HepG2 (cell line): ENCODE results near the gene CPT1A. TPM values are rescaled to one million over a fixed set of nuclear protein-coding genes. Genes with fewer than 3 reads are reported as not detected.
A peak's percentile ranks its signal among the peaks of the same experiment; 100 is the strongest.

Experiments used
- ATAC-seq: fragments of 200-7000 bp; cut with Tn5 transposase; 3 replicates; pipeline ENCODE4 v1.9.1; 2020; ENCODE audit warnings: mild to moderate bottlenecking, moderate library complexity
- Bru-seq: library from RNA; stranded (reverse); fragments of 400-500 nt; gene quantifications from one replicate; lab custom pipeline; 2021; lab: Mats Ljungman, UMichigan
- BruChase-seq, 2 experiments: library from RNA; stranded (reverse); fragments of 400-500 nt; gene quantifications; one replicate each; lab custom pipeline; 2021; lab: Mats Ljungman, UMichigan
- BruUV-seq: library from RNA; stranded (reverse); fragments of 400-500 nt; replicated peaks from 2 replicates; lab custom pipeline; 2021; lab: Mats Ljungman, UMichigan
- CTCF ChIA-PET: fragments of 300-600 bp; formaldehyde crosslinking; extraction: SDS; loops from one replicate; lab custom pipeline; 2021; ENCODE audit warnings: low total read pairs, inconsistent platforms, low intra/inter-chr PET ratio; lab: Yijun Ruan, JAX
- POLR2A ChIA-PET: fragments of 350-600 bp; sonication (Branson Sonifier 250); formaldehyde crosslinking; loops from one replicate; lab custom pipeline; 2020; ENCODE audit warnings: antibody characterized with exemption, inconsistent platforms; lab: Yijun Ruan, JAX
- DNase-seq: peaks from one replicate; pipeline ENCODE4 v3.0.0-alpha.2; 2015; ENCODE audit warnings: low spot score
- FAIRE-seq: peaks from 3 replicates; lab custom pipeline; 2011; peaks lifted over from hg19 to GRCh38; lab: Jason Lieb, UNC
- H2AFZ ChIP-seq: one replicate; pipeline ENCODE4 v1.6.1; 2011; ENCODE audit warnings: low read length, inconsistent platforms
- H3K27ac ChIP-seq: fragments of 300-600 bp; 3 replicates; pipeline ENCODE4 v1.8.0; 2011; ENCODE audit warnings: mixed run types, mild to moderate bottlenecking, mixed read lengths, low read length, inconsistent platforms; ENCODE audit not compliant: insufficient read depth; ENCODE audit errors: extremely low read length
- H3K27me3 ChIP-seq, 2 experiments: fragments of 200-600 bp in 1 of 2; 2 replicates in 1 of 2; 3 replicates in 1 of 2; pipeline versions ENCODE4 v1.6.0 to v1.8.0; 2011; ENCODE audit warnings: low read length in 2 of 2, mild to moderate bottlenecking in 2 of 2, moderate library complexity in 2 of 2, inconsistent platforms in 1 of 2; ENCODE audit not compliant: insufficient read depth in 2 of 2, control insufficient read depth in 1 of 2
- H3K36me3 ChIP-seq, 2 experiments: fragments of 200-600 bp in 1 of 2; replicated peaks in 1 of 2; 2 replicates in 1 of 2; 3 replicates in 1 of 2; pipeline versions ENCODE4 v1.5.1 to v1.8.0; 2011; ENCODE audit warnings: low read length in 2 of 2, inconsistent platforms in 1 of 2; ENCODE audit not compliant: insufficient read depth in 2 of 2, control insufficient read depth in 1 of 2
- H3K4me1 ChIP-seq: 2 replicates; pipeline ENCODE4 v1.5.1; 2012; ENCODE audit warnings: low read length, inconsistent platforms; ENCODE audit not compliant: insufficient read depth
- H3K4me2 ChIP-seq: 2 replicates; pipeline ENCODE4 v1.6.0; 2011; ENCODE audit warnings: low read depth, low read length, inconsistent platforms
- H3K4me3 ChIP-seq, 3 experiments: fragments of 200-600 bp in 1 of 3; sonication (generic), shearing (Covaris generic) in 1 of 3; replicated peaks in 1 of 3; 2 replicates each; pipeline ENCODE4 v1.5.1; 2011 to 2016; ENCODE audit warnings: low read length in 3 of 3, inconsistent platforms in 2 of 3, low read depth in 2 of 3, mild to moderate bottlenecking in 2 of 3, control low read depth in 1 of 3, mixed read lengths in 1 of 3; ENCODE audit not compliant: insufficient read depth in 1 of 3
- H3K79me2 ChIP-seq: one replicate; pipeline ENCODE4 v1.6.1; 2011; ENCODE audit warnings: low read length, inconsistent platforms; ENCODE audit not compliant: insufficient read depth
- H3K9ac ChIP-seq: 2 replicates; pipeline ENCODE4 v1.6.0; 2011; ENCODE audit warnings: mild to moderate bottlenecking, low read depth, low read length, inconsistent platforms; ENCODE audit not compliant: insufficient read depth
- H3K9me3 ChIP-seq: 2 replicates; pipeline ENCODE4 v1.5.1; 2012; ENCODE audit warnings: mild to moderate bottlenecking, low read length
- H4K20me1 ChIP-seq: 2 replicates; pipeline ENCODE4 v1.6.0; 2011; ENCODE audit warnings: inconsistent platforms, mild to moderate bottlenecking, low read length, moderate library complexity; ENCODE audit not compliant: insufficient read depth
- BCL3 ChIP-seq: sonication (generic); formaldehyde crosslinking; IDR thresholded peaks from 2 replicates; pipeline ENCODE4 v1.5.1; 2020; ENCODE audit warnings: mild to moderate bottlenecking, missing genetic modification reagents, moderate library complexity
- BCL6 ChIP-seq: IDR thresholded peaks from 2 replicates; pipeline ENCODE4 v1.6.1; 2016; ENCODE audit warnings: missing genetic modification reagents, missing compliant biosample characterization
- CREB3 ChIP-seq: sonication (generic); formaldehyde crosslinking; IDR thresholded peaks from 2 replicates; pipeline ENCODE4 v1.5.0; 2020; ENCODE audit warnings: missing genetic modification reagents
- CREBL2 ChIP-seq: sonication (generic); formaldehyde crosslinking; IDR thresholded peaks from 2 replicates; pipeline ENCODE4 v1.8.1; 2023; ENCODE audit warnings: missing genetic modification reagents, mild to moderate bottlenecking, borderline replicate concordance
- DRAP1 ChIP-seq: IDR thresholded peaks from 2 replicates; pipeline ENCODE4 v1.6.1; 2016; ENCODE audit warnings: missing genetic modification reagents, missing compliant biosample characterization
- GMEB1 ChIP-seq: sonication (generic); formaldehyde crosslinking; IDR thresholded peaks from 2 replicates; pipeline ENCODE4 v1.5.1; 2020; ENCODE audit warnings: missing genetic modification reagents, mild to moderate bottlenecking, borderline replicate concordance
- HMG20B ChIP-seq: conservative IDR thresholded peaks from 2 replicates; pipeline ENCODE4 v1.6.1; 2016; ENCODE audit warnings: missing genetic modification reagents, missing compliant biosample characterization
- PHF21A ChIP-seq: sonication (generic); formaldehyde crosslinking; IDR thresholded peaks from 2 replicates; pipeline ENCODE4 v1.5.0; 2020; ENCODE audit warnings: mild to moderate bottlenecking, missing genetic modification reagents
- ZFY ChIP-seq: sonication (generic); formaldehyde crosslinking; IDR thresholded peaks from 2 replicates; pipeline ENCODE4 v1.4.0; 2020; ENCODE audit warnings: missing genetic modification reagents
- ZNF274 ChIP-seq: sonication (generic); formaldehyde crosslinking; IDR thresholded peaks from 2 replicates; pipeline ENCODE4 v1.5.1; 2020; ENCODE audit warnings: mild to moderate bottlenecking, missing genetic modification reagents
- ZNF382 ChIP-seq: sonication (generic); formaldehyde crosslinking; IDR thresholded peaks from 2 replicates; pipeline ENCODE4 v1.5.0; 2020; ENCODE audit warnings: missing genetic modification reagents, mild to moderate bottlenecking, borderline replicate concordance
- ZNF792 ChIP-seq: IDR thresholded peaks from 2 replicates; pipeline ENCODE4 v1.6.1; 2016
- WGBS: methylation state at CpG from one replicate; pipeline ENCODE4 v1.1.6; 2017; ENCODE audit warnings: low lambda C conversion rate; 5-methylcytosine and 5-hydroxymethylcytosine counted together
- in situ Hi-C: cut with HindIII; loops from 2 replicates; pipeline ENCODE4 v1.10.0; 2017; ENCODE audit warnings: low pct_unique_long_range_greater_than_20kb; ENCODE audit not compliant: extremely low pct_ligation_motif_present
- intact Hi-C: fragments of 100-400 bp; cut with micrococcal nuclease; formaldehyde crosslinking; loops from one replicate; pipeline ENCODE4 v1.10.0; 2022; ENCODE audit not compliant: unreplicated experiment
- long read RNA-seq, 2 experiments: library from RNA in 1 of 2; library from polyadenylated mRNA in 1 of 2; stranded (forward) in 1 of 2; unstranded in 1 of 2; transcript quantifications; one replicate each; pipeline ENCODE4 v2.0.0, GENCODE V29; 2019 to 2022
- polyA minus RNA-seq, 3 experiments: library from RNA; depleted of rRNA, polyadenylated mRNA; stranded (reverse); fragments of >200 nt; gene quantifications; 2 replicates each; pipeline ENCODE4 v1.2.3, GENCODE V29; 2011; ENCODE audit warnings: low replicate concordance in 1 of 3
- polyA plus RNA-seq, 8 experiments: library from polyadenylated mRNA; depleted of rRNA in 3 of 8; stranded (reverse) in 7 of 8; unstranded in 1 of 8; fragments of >200 nt; fragmentation: Illumina TruSeq in 4 of 8; extraction: Trizol in 4 of 8; gene quantifications; 2 replicates each; pipeline versions ENCODE4 v1.2.1 to v1.2.3, GENCODE V29; 2011 to 2016; ENCODE audit warnings: low read depth in 4 of 8, missing spikeins in 1 of 8, mixed read lengths in 1 of 8; ENCODE audit not compliant: insufficient read depth in 1 of 8
- total RNA-seq, 5 experiments: library from RNA; depleted of rRNA; stranded (reverse); fragments of >200 nt; fragmentation: Illumina TruSeq; extraction: Trizol; gene quantifications; 2 replicates each; pipeline ENCODE4 v1.2.3, GENCODE V29; 2016; ENCODE audit warnings: low read depth in 1 of 5

Gene CPT1A
- total RNA-seq (2016; rRNA removed; fragmentation: Illumina TruSeq; extraction: Trizol) (5.9 and 7.0 TPM in 2 replicates), polyA plus RNA-seq (2011; rRNA removed) (7.1 and 14.3 TPM in 2 replicates), polyA minus RNA-seq (2011; rRNA and poly(A)+ RNA removed; ENCODE audit: low replicate concordance) (29.7 and 125 TPM in 2 replicates), Bru-seq, nascent RNA (percentile 50 among the genes with signal in this experiment), BruChase-seq, experiment 1, labeled RNA remaining after a 6-hour chase (percentile 65 among the genes with signal in this experiment), BruChase-seq, experiment 2, labeled RNA remaining after a 2-hour chase (percentile 55 among the genes with signal in this experiment)
- 2.1 and 2.2 TPM in 2 replicates for total RNA-seq (2016; cell fraction: cytosol; rRNA removed; fragmentation: Illumina TruSeq; extraction: Trizol; ENCODE audit: low read depth)
- total RNA-seq (2016; cell fraction: insoluble cytoplasmic fraction; rRNA removed; fragmentation: Illumina TruSeq; extraction: Trizol) = 5.0 and 7.5 TPM in 2 replicates
- total RNA-seq (2016; cell fraction: membrane; rRNA removed; fragmentation: Illumina TruSeq; extraction: Trizol) = 4.1 and 4.3 TPM in 2 replicates
- 9.1 and 10.4 TPM in 2 replicates for total RNA-seq (2016; cell fraction: nucleus; rRNA removed; fragmentation: Illumina TruSeq; extraction: Trizol)
- polyA plus RNA-seq (2011; cell fraction: cytosol; rRNA removed) = 5.2 and 8.0 TPM in 2 replicates
- polyA plus RNA-seq (2011; cell fraction: nucleus; rRNA removed) = 21.8 and 25.1 TPM in 2 replicates
- 29.0 and 36.7 TPM in 2 replicates for polyA plus RNA-seq (2012)
- 0.69 and 0.71 TPM in 2 replicates for polyA plus RNA-seq (2016; cell fraction: cytosol; fragmentation: Illumina TruSeq; extraction: Trizol; ENCODE audit: low read depth)
- 3.6 and 4.1 TPM in 2 replicates for polyA plus RNA-seq (2016; cell fraction: insoluble cytoplasmic fraction; fragmentation: Illumina TruSeq; extraction: Trizol; ENCODE audit: low read depth)
- polyA plus RNA-seq (2016; cell fraction: membrane; fragmentation: Illumina TruSeq; extraction: Trizol; ENCODE audit: low read depth) = 1.4 and 1.9 TPM in 2 replicates
- 11.0 and 11.5 TPM in 2 replicates for polyA plus RNA-seq (2016; cell fraction: nucleus; fragmentation: Illumina TruSeq; extraction: Trizol; ENCODE audit: insufficient read depth, low read depth)
- 18.2 and 34.1 TPM in 2 replicates for polyA minus RNA-seq (2011; cell fraction: cytosol; rRNA and poly(A)+ RNA removed)
- 14.2 and 22.8 TPM in 2 replicates for polyA minus RNA-seq (2011; cell fraction: nucleus; rRNA and poly(A)+ RNA removed)
- long read RNA-seq, experiment 1, partial matches to known transcripts = 0 of 1 reads
- long read RNA-seq, experiment 1, other reads (novel, unspliced or antisense) = 1 of 1 reads
- long read RNA-seq, experiment 2, full-length matches to known transcripts = 3 of 17 reads
- long read RNA-seq, experiment 2, partial matches to known transcripts = 2 of 17 reads
- long read RNA-seq, experiment 2, other reads (novel, unspliced or antisense) = 12 of 17 reads

- Histone ChIP-seq H3K4me2 (peak within 1 kb of the TSS; percentile 89), H3K27ac (no peak within 1 kb of the TSS), H2AFZ (no peak within 1 kb of the TSS), H3K4me1 (peaks cover 89% of the 10 kb centered on the region), H3K79me2 (no peaks in the 10 kb centered on the region), H4K20me1 (peaks cover 11% of the 10 kb centered on the region), H3K27me3 (peaks cover 0 to 5% of the 10 kb centered on the region in 2 experiments; a peak in 2 of 5 replicates), H3K4me3 (peak within 1 kb of the TSS; percentile 52 to 66 (median 61)), H3K9ac (peak within 1 kb of the TSS; percentile 47; the same call in 1 of the 2 replicates), H3K36me3 (no peaks in the 10 kb centered on the region), H3K9me3 (no peaks in the 10 kb centered on the region)
- POLR2A ChIA-PET = no interaction called here
- no TSS peak for BruUV-seq
- CTCF ChIA-PET = no interaction called here
- WGBS = 61% methylated on average over 27 of the region's 82 CpGs
- in situ Hi-C loops = no loop called here
- ATAC-seq (peak; percentile 14), FAIRE-seq (no peak), DNase-seq (no peak)
- intact Hi-C loops = no loop called here
- TF ChIP-seq ZNF274 (CRISPR knock-in tag) (no peak), GMEB1 (CRISPR knock-in tag) (no peak), PHF21A (CRISPR knock-in tag) (0 out of 2 replicates have a peak, but pooled peaks have one; percentile 28), DRAP1 (CRISPR knock-in tag) (no peak), CREB3 (no peak), ZFY (peak; percentile 41), CREBL2 (no peak), HMG20B (CRISPR knock-in tag) (no peak), ZNF792 (CRISPR knock-in tag) (no peak), ZNF382 (CRISPR knock-in tag) (no peak), BCL6 (CRISPR knock-in tag) (no peak; the same call in 1 of the 2 replicates), BCL3 (CRISPR knock-in tag) (0 out of 2 replicates have a peak, but pooled peaks have one; percentile 13)
These were observed at the start of gene CPT1A for GRCh38 chr11:68841718-68842426. Gene CPT1A, minus strand, starts transcription at chr11:68841916. Its CDS starts 26,442 bp downstream, at chr11:68815474.
